B cell (primary cell): ENCODE data around the gene ABTB2. TPM values are rescaled to one million over a fixed set of nuclear protein-coding genes. Genes with fewer than 3 reads are reported as not detected.

ENCODE experiments used
- ATAC-seq: fragments of 200-7000 bp; cut with Tn5 transposase; one replicate; pipeline ENCODE4 v1.10.0; 2021; ENCODE audit warnings: low read depth, mild to moderate bottlenecking, moderate number of reproducible peaks, moderate library complexity
- CTCF ChIA-PET: fragments of 350-600 bp; sonication (Branson Sonifier 250); formaldehyde crosslinking; loops from one replicate; lab custom pipeline; 2021; ENCODE audit warnings: antibody characterized with exemption, inconsistent platforms; lab: Charles Lee
- POLR2A ChIA-PET: fragments of 350-600 bp; sonication (Branson Sonifier 250); formaldehyde crosslinking; loops from one replicate; lab custom pipeline; 2021; ENCODE audit warnings: antibody characterized with exemption; lab: Charles Lee
- DNase-seq: peaks from one replicate; pipeline ENCODE4 v3.0.0; 2013
- H2AFZ ChIP-seq: 2 replicates; pipeline ENCODE4 v1.6.1; 2012; ENCODE audit warnings: mild to moderate bottlenecking, low read depth, low read length; ENCODE audit not compliant: insufficient read depth, poor library complexity, severe bottlenecking
- H3K27ac ChIP-seq, 2 donors: 1 replicate in 1 of 2; 2 replicates in 1 of 2; pipeline ENCODE4 v1.5.1; 2012 to 2013; ENCODE audit warnings: low read length in 2 of 2, mild to moderate bottlenecking in 2 of 2, moderate library complexity in 1 of 2
- H3K27me3 ChIP-seq, 4 experiments: fragments of 200-600 bp in 1 of 4; sonication (generic) in 1 of 4; replicated peaks in 1 of 4; 1 replicate in 2 of 4; 2 replicates in 2 of 4; pipeline versions ENCODE4 v1.6.1 to v1.7.0; 2013 to 2016; ENCODE audit warnings: low read length in 3 of 4, mild to moderate bottlenecking in 2 of 4, mixed read lengths in 1 of 4, moderate library complexity in 1 of 4; ENCODE audit not compliant: insufficient read depth in 4 of 4, control insufficient read depth in 3 of 4; ENCODE audit errors: control extremely low read depth in 1 of 4
- H3K36me3 ChIP-seq, 2 experiments: replicated peaks in 1 of 2; 1 replicate in 1 of 2; 2 replicates in 1 of 2; pipeline versions ENCODE4 v1.6.1 to v1.7.1; 2013; ENCODE audit warnings: low read length in 1 of 2; ENCODE audit not compliant: insufficient read depth in 2 of 2, control insufficient read depth in 1 of 2; ENCODE audit errors: control extremely low read depth in 1 of 2, extremely low read depth in 1 of 2
- H3K4me1 ChIP-seq, 2 donors: fragments of 200-600 bp in 1 of 2; sonication (generic) in 1 of 2; 1 replicate in 1 of 2; 2 replicates in 1 of 2; pipeline versions ENCODE4 v1.5.1 to v1.6.1; 2013 to 2017; ENCODE audit warnings: low read length in 2 of 2; ENCODE audit not compliant: control insufficient read depth in 2 of 2, insufficient read depth in 2 of 2
- H3K4me2 ChIP-seq: replicated peaks from 2 replicates; pipeline ENCODE3; 2012; ENCODE audit warnings: mild to moderate bottlenecking, low read depth, low read length; ENCODE audit not compliant: poor library complexity, severe bottlenecking
- H3K4me3 ChIP-seq, 5 experiments: fragments of 200-600 bp in 1 of 5; sonication (generic) in 1 of 5; 1 replicate in 3 of 5; 2 replicates in 2 of 5; pipeline versions ENCODE4 v1.5.1 to v1.7.0; 2011 to 2016; ENCODE audit warnings: low read length in 4 of 5, mild to moderate bottlenecking in 4 of 5, low read depth in 2 of 5, control low read depth in 1 of 5, moderate library complexity in 1 of 5; ENCODE audit not compliant: insufficient read depth in 1 of 5; ENCODE audit errors: control extremely low read depth in 1 of 5, extremely low read depth in 1 of 5
- H3K79me2 ChIP-seq: fragments of 200-600 bp; sonication (generic); one replicate; pipeline ENCODE4 v1.6.0; 2016; ENCODE audit warnings: low read length; ENCODE audit not compliant: control insufficient read depth, insufficient read depth
- H3K9ac ChIP-seq: fragments of 200-600 bp; sonication (generic); 2 replicates; pipeline ENCODE4 v1.6.1; 2017; ENCODE audit warnings: mild to moderate bottlenecking, low read length, moderate library complexity
- H3K9me3 ChIP-seq, 3 donors: one replicate each; pipeline versions ENCODE4 v1.6.1 to v1.7.1; 2013; ENCODE audit warnings: low read length in 2 of 3; ENCODE audit not compliant: control insufficient read depth in 2 of 3, insufficient read depth in 1 of 3; ENCODE audit errors: control extremely low read depth in 1 of 3
- H4K20me1 ChIP-seq: 2 replicates; pipeline ENCODE4 v1.6.0; 2012; ENCODE audit warnings: mild to moderate bottlenecking, low read length; ENCODE audit not compliant: insufficient read depth, control insufficient read depth, poor library complexity, severe bottlenecking
- H3K27ac Mint-ChIP-seq: one replicate; pipeline ENCODE4 v1.8.0; 2021; ENCODE audit warnings: mixed read lengths
- H3K27me3 Mint-ChIP-seq: one replicate; pipeline ENCODE4 v1.8.0; 2021; ENCODE audit warnings: mixed read lengths
- H3K4me1 Mint-ChIP-seq: one replicate; pipeline ENCODE4 v1.8.0; 2021; ENCODE audit warnings: mixed read lengths
- H3K4me3 Mint-ChIP-seq: one replicate; pipeline ENCODE4 v1.8.0; 2021; ENCODE audit warnings: mixed read lengths
- H3K9me3 Mint-ChIP-seq: one replicate; pipeline ENCODE4 v1.8.0; 2022; ENCODE audit warnings: mixed read lengths; ENCODE audit not compliant: insufficient read depth
- EZH2 ChIP-seq: IDR thresholded peaks from 2 replicates; pipeline ENCODE4 v1.6.1; 2012; ENCODE audit warnings: borderline replicate concordance, low read depth, mild to moderate bottlenecking, moderate library complexity, low read length; ENCODE audit not compliant: insufficient read depth, poor library complexity, severe bottlenecking
- WGBS: methylation state at CpG from one replicate; pipeline ENCODE4 v1.1.5; 2013; ENCODE audit warnings: missing lambda C conversion rate; ENCODE audit not compliant: insufficient coverage; 5-methylcytosine and 5-hydroxymethylcytosine counted together
- intact Hi-C: fragments of 100-400 bp; cut with micrococcal nuclease; formaldehyde crosslinking; loops from one replicate; pipeline ENCODE4 v1.10.0; 2022
- polyA plus RNA-seq: library from polyadenylated mRNA; depleted of rRNA; stranded (reverse); fragments of >200 nt; gene quantifications from 2 replicates; pipeline ENCODE4 v1.2.3, GENCODE V29; 2012
- total RNA-seq, 2 donors: library from RNA; stranded (reverse); fragments of 120-200 nt in 1 of 2; gene quantifications; 1 replicate in 1 of 2; 2 replicates in 1 of 2; pipeline versions ENCODE4 v1.2.3 to v1.2.4, GENCODE V29; 2013 to 2022
- TF ChIP-seq, protein P1 (sequence below): fragments of 200-600 bp; IDR thresholded peaks from one replicate; pipeline ENCODE4 v1.8.0; 2022; ENCODE audit warnings: antibody characterized with exemption, mild to moderate bottlenecking

ABTB2 gene
- total and polyA plus RNA-seq, 2 donors (not counting 1 experiment from before 2014, with no cell fraction given): 0.30 to 5.9 TPM

DNA sequence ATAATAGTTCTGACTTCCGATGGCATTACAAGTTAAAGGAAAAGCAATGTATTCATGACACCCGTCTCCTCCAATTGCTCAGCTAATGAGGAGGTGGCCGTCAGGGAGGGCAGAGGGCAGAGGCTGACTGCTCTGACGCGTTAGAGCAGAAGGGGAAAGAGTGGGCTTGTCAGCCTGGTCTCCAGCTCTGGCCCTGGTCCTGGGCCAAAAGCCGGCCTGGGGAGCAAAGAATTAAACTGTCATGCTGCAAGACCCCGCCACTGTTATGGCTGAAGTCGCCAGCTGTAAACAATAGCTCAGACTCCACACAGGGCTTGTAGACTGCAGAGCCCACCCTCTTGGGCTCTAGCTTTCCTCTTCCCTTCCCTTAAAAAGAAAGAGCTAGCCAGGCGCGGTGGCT is 132.7 kb downstream of the ABTB2 start:
- Mint-ChIP-seq H3K4me3 (no peak overlapping the region), H3K9me3 (no peaks in the 10 kb centered on the region), H3K27me3 (no peaks in the 10 kb centered on the region), H3K4me1 (no peaks in the 10 kb centered on the region), H3K27ac (no peak overlapping the region)
- CTCF ChIA-PET: no interaction called here
- POLR2A ChIA-PET: no interaction called here
- H3K4me1 ChIP-seq: no peaks in the 10 kb centered on the region
- no peak for TF ChIP-seq EZH2
- TF ChIP-seq, protein P1, sequence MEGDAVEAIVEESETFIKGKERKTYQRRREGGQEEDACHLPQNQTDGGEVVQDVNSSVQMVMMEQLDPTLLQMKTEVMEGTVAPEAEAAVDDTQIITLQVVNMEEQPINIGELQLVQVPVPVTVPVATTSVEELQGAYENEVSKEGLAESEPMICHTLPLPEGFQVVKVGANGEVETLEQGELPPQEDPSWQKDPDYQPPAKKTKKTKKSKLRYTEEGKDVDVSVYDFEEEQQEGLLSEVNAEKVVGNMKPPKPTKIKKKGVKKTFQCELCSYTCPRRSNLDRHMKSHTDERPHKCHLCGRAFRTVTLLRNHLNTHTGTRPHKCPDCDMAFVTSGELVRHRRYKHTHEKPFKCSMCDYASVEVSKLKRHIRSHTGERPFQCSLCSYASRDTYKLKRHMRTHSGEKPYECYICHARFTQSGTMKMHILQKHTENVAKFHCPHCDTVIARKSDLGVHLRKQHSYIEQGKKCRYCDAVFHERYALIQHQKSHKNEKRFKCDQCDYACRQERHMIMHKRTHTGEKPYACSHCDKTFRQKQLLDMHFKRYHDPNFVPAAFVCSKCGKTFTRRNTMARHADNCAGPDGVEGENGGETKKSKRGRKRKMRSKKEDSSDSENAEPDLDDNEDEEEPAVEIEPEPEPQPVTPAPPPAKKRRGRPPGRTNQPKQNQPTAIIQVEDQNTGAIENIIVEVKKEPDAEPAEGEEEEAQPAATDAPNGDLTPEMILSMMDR: no peak
- no peaks in the 10 kb centered on the region for H4K20me1 ChIP-seq
- DNase-seq (no peak), ATAC-seq (no peak)
- H3K4me2 ChIP-seq: no peak overlapping the region
- no peaks in the 10 kb centered on the region for H3K9me3 ChIP-seq
- no peak overlapping the region for H2AFZ ChIP-seq
- no peaks in the 10 kb centered on the region for H3K27me3 ChIP-seq
- no peak overlapping the region for H3K4me3 ChIP-seq
- H3K79me2 ChIP-seq: no peaks in the 10 kb centered on the region
- H3K36me3 ChIP-seq: no peaks in the 10 kb centered on the region
- intact Hi-C loops: no loop called here
- WGBS: 97% methylated on average over 10 of the region's 10 CpGs
- H3K9ac ChIP-seq: no peak overlapping the region
- no peak overlapping the region for H3K27ac ChIP-seq

DNA sequence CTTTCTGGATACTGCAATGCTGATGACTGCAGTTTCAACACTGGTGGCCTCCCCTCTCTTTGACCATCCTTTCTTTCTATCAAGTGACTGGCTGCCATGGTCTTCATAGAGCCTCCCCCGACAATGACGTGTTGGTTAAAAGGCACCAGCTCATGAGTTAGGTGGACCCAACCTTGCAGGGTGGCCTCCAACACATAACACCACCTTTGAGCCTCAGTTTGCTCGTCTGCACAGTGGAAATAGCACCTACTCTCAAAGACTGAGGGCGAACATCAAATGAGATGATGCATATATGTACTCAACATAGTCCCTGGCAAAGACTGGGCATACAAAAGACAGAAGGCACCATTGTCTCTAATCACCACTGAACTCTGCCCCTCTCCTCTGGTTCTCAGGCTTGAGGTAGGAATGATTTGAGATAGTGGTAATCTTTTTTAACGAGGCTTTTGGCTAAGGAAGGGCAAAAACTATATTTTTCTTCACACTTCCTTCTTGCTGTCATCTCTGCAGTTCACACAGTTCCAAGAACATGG is 133.3 kb downstream of the ABTB2 start:
- no peaks in the 10 kb centered on the region for H3K36me3 ChIP-seq
- no peaks in the 10 kb centered on the region for H3K4me1 ChIP-seq
- Mint-ChIP-seq H3K27me3 (no peaks in the 10 kb centered on the region), H3K4me3 (no peak overlapping the region), H3K9me3 (no peaks in the 10 kb centered on the region), H3K27ac (no peak overlapping the region), H3K4me1 (no peaks in the 10 kb centered on the region)
- no peak overlapping the region for H3K4me2 ChIP-seq
- 95% methylated on average over 2 of the region's 5 CpGs for WGBS
- DNase-seq (no peak), ATAC-seq (no peak)
- no peaks in the 10 kb centered on the region for H3K79me2 ChIP-seq
- ChIA-PET POLR2A (no interaction called here), CTCF (no interaction called here)
- no peak overlapping the region for H3K27ac ChIP-seq
- no peak overlapping the region for H2AFZ ChIP-seq
- no peaks in the 10 kb centered on the region for H3K27me3 ChIP-seq
- intact Hi-C loops: no loop called here
- no peak overlapping the region for H3K9ac ChIP-seq
- H3K9me3 ChIP-seq: no peaks in the 10 kb centered on the region
- no peak overlapping the region for H3K4me3 ChIP-seq
- no peaks in the 10 kb centered on the region for H4K20me1 ChIP-seq
- TF ChIP-seq, protein P1: no peak
